ENCODE measurements around the gene FUT3. TPM values are rescaled to one million over a fixed set of nuclear protein-coding genes. Genes with fewer than 3 reads are reported as not detected.
A peak's percentile ranks its signal among the peaks of the same experiment; 100 is the strongest.

The FUT3 gene
- total RNA-seq, 1 donor: not detected

GRCh38 chr19:5895409-5895808 is 44.2 kb upstream of the FUT3 start:
- H3K4me3 ChIP-seq (ENCODE audit: low read depth, low read length): no peak overlapping the region
- TF ChIP-seq, protein P1, sequence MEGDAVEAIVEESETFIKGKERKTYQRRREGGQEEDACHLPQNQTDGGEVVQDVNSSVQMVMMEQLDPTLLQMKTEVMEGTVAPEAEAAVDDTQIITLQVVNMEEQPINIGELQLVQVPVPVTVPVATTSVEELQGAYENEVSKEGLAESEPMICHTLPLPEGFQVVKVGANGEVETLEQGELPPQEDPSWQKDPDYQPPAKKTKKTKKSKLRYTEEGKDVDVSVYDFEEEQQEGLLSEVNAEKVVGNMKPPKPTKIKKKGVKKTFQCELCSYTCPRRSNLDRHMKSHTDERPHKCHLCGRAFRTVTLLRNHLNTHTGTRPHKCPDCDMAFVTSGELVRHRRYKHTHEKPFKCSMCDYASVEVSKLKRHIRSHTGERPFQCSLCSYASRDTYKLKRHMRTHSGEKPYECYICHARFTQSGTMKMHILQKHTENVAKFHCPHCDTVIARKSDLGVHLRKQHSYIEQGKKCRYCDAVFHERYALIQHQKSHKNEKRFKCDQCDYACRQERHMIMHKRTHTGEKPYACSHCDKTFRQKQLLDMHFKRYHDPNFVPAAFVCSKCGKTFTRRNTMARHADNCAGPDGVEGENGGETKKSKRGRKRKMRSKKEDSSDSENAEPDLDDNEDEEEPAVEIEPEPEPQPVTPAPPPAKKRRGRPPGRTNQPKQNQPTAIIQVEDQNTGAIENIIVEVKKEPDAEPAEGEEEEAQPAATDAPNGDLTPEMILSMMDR (IDR thresholded peaks at IDR 0.05; ENCODE audit: insufficient read depth, low read length): no peak
- DNase-seq (ENCODE audit: low read depth): no peak

- no peak overlapping the region for H3K4me3 ChIP-seq (ENCODE audit: low read depth, low read length)
- DNase-seq (ENCODE audit: low read depth): no peak
- TF ChIP-seq, protein P1 (IDR thresholded peaks at IDR 0.05; ENCODE audit: insufficient read depth, low read length): no peak
These were observed 43.6 kb upstream of the FUT3 start for GRCh38 chr19:5894704-5895349.

DNA sequence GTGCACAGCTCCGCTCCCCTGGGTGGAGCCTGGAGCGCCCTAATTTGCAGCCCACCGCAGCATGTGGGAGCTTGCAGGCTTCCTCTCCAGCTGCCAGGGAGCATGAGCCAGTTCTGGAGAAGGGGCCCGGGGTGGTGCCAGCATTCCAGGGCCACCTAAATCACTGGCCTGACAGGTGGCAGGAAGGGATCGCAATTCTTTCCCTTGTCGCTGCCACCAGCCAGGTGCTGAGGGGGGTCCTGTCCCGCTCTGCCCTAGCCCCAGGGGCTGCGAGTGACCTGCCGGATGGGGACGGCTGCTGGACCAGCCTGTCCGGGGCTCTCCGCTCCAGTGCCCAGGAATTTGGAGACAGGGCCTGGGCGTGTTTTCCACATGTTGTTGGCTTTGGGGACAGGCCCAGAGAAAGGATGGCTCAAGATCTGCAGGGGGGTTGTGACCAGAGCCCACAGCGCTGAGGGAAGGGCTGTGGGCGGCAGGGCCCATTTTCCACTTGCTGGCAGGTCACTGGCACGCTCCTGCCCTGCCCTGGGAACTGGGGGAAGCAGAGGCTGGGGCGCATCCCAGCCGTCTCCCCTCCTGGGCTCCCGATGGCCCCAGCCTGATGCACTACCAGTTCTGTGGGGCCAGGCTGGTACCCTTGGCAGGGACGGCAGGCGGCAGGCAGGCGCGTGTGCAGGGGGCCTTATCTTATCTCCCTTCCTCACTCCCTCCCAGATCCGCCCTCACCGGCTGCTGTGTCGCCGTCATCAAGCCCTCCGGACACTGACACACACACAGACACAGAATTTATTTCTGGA is 42.9 kb upstream of the FUT3 start:
- no peak overlapping the region for H3K4me3 ChIP-seq (ENCODE audit: low read depth, low read length)
- no peak for DNase-seq (ENCODE audit: low read depth)
- TF ChIP-seq, protein P1 (IDR thresholded peaks at IDR 0.05; ENCODE audit: insufficient read depth, low read length): no peak

- TF ChIP-seq, protein P1 (IDR thresholded peaks at IDR 0.05; ENCODE audit: insufficient read depth, low read length): no peak
- no peak overlapping the region for H3K4me3 ChIP-seq (ENCODE audit: low read depth, low read length)
- DNase-seq (ENCODE audit: low read depth): no peak
These were observed 42.2 kb upstream of the FUT3 start for GRCh38 chr19:5893296-5893903.

- DNase-seq (ENCODE audit: low read depth): no peak
- TF ChIP-seq, protein P1 (IDR thresholded peaks at IDR 0.05; ENCODE audit: insufficient read depth, low read length): no peak
- no peak overlapping the region for H3K4me3 ChIP-seq (ENCODE audit: low read depth, low read length)
These were observed 41.6 kb upstream of the FUT3 start for GRCh38 chr19:5892772-5893275.

- no peak overlapping the region for H3K4me3 ChIP-seq (ENCODE audit: low read depth, low read length)
- TF ChIP-seq, protein P1 (IDR thresholded peaks at IDR 0.05; ENCODE audit: insufficient read depth, low read length): peak; percentile 80
- peak; percentile 33 for DNase-seq (ENCODE audit: low read depth)
These were observed 40.9 kb upstream of the FUT3 start for GRCh38 chr19:5891938-5892771.
